HCT116 (cell line): Measurements from ENCODE around the gene CHN1.

Experiments
- CTCF ChIP-seq, 3 experiments: fragments of 200-600 bp in 1 of 3; sonication (generic) in 1 of 3; IDR thresholded peaks in 2 of 3; conservative IDR thresholded peaks in 1 of 3; 2 replicates each; pipeline ENCODE4 v1.5.1; 2012 to 2017; ENCODE audit warnings: low read depth in 2 of 3, low read length in 2 of 3, antibody characterized with exemption in 1 of 3, borderline replicate concordance in 1 of 3, control low read depth in 1 of 3, mild to moderate bottlenecking in 1 of 3, mixed read lengths in 1 of 3, mixed run types in 1 of 3, moderate library complexity in 1 of 3; ENCODE audit not compliant: insufficient read depth in 1 of 3
- POLR2A ChIP-seq: IDR thresholded peaks from 2 replicates; pipeline ENCODE4 v1.7.0; 2011; ENCODE audit warnings: borderline replicate concordance; ENCODE audit not compliant: insufficient read depth, insufficient read length; ENCODE audit errors: extremely low read depth
- POLR2AphosphoS5 ChIP-seq: IDR thresholded peaks from 2 replicates; pipeline ENCODE4 v1.6.1; 2011; ENCODE audit warnings: mild to moderate bottlenecking, low read depth, low read length, moderate library complexity
- REST ChIP-seq: IDR thresholded peaks from 2 replicates; pipeline ENCODE4 v1.6.1; 2012; ENCODE audit warnings: low read depth

- no peak for TF ChIP-seq POLR2A
- no peak for TF ChIP-seq CTCF (IDR thresholded peaks at IDR 0.05 in 2 of 3, conservative IDR thresholded peaks at IDR 0.05 in 1 of 3; ENCODE audit: borderline replicate concordance in 1 of 3, insufficient read depth in 1 of 3, low read depth in 2 of 3, low read length in 2 of 3)
- TF ChIP-seq POLR2AphosphoS5, result no peak
- TF ChIP-seq REST, result no peak
Measured at GRCh38 chr2:174877301-174877700, 127.9 kb downstream of the CHN1 start.
